HG02938 (cell line): Measurements from ENCODE around the gene ROBO4.

Experiments used
- ATAC-seq: cut with Tn5 transposase; IDR thresholded peaks from one replicate; pipeline ENCODE4 v1.9.1; 2021; ENCODE audit warnings: mild to moderate bottlenecking, moderate library complexity; ENCODE audit not compliant: unreplicated experiment

ROBO4 gene

GRCh38 chr11:124919898-124920297 is 22.2 kb upstream of the ROBO4 start:
- ATAC-seq: no peak

GRCh38 chr11:124918950-124919349 is 21.3 kb upstream of the ROBO4 start, which contains the start of gene HEPN1:
Gene HEPN1 (plus strand): TSS chr11:124919250.
- no peak for ATAC-seq

DNA sequence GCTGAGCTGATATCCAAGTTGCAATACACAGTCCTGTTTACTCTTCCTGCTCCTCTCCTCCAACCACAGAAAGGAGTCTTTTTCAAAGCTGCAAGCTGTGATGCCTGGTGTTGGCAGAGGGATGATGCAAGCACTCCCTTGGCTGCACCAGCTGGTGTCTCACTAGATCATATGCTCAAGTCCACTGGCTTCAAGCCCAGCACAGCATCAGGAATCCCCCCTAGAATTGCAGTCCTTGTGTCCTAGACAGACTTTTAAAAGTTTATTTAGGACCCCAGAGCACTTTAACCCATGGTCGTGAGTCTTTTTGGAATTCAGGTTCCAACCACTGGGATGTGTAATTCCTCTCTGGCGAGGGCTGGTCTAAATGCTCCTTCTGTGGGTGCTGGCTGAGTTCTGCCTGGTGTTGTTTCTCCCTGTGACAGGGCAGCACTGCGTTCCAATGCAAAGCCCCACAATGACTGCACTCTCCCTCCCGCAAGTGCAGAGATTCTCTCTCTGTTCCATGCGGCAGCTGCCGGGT is 19.5 kb upstream of the ROBO4 start:
- ATAC-seq: no peak

GRCh38 chr11:124916370-124916710 is 18.7 kb upstream of the ROBO4 start:
- ATAC-seq: no peak

DNA sequence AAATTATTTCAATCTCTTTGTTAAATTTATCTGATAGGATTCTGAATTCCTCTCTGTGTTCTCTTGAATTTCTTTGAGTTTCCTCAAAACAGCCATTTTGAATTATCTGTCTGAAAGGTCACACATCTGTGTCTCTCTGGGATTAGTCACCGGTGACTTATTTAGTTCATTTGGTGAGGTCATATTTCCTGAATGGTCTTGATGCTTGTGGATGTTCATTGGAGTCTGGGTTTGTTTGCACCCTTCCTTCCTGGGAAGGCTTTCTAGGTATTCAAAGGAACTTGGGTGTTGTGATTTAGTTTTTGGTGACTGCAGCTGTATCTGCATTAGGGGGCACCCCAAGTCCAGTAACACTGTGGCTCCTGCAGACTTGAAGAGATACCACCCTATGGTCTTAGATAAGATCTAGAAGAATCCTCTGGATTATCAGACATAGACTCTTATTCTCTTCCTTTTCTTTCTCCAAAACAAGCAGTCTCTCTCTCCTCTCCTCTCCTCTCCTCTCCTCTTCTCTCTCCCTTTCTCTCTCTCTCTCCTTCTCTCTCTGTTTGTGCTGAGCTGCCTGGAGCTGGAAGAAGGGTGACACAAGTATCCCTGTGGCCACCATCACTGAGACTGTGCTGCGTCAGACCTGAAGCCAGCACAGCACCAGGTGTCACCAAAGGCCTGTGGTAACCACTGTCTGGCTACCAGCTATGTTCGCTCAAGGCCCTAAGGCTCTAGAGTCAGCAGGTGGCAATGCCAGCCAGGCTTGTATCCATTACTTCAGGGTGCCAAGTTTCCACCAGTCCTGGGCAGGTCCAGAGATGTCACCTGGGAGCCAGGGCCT is 18.1 kb upstream of the ROBO4 start:
- no peak for ATAC-seq

DNA sequence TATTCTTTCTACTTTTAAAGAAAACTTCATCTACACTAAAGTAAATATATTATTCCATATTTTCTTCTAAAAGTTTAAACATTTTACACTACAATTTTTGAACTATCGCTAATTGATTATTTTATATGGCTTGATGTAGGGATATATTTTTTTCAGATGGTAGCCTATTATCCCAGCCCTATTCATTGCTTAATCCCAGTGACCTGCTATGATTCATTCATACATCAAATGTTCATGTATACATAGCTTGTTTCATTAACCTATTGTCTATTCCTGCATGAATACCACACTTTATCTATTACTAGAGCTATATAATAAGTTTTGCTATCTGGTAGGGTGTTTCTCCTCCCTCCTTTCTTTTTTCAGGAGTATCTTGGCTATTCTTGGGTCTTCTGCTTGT is 5.0 kb upstream of the ROBO4 start:
- no peak for ATAC-seq

DNA sequence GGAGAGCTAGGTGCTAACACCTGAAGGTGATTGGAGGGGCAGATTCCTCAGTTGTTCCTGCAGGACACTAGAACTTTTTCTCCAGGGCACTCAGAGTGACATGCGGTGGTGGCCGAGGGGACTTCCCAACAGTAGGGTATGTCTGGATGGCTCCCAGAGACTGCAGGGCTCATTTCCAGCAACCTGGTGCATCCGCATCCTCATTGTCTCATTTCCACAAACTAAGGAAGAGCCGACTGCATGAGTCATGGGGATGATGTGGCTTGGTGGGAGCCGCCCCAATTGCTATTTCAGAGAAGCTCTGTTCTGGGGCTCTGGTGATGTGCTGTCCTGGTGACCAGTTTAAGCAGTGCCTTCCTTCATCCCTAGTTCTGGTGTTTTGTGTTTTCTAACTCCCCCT is 2.8 kb upstream of the ROBO4 start:
- no peak for ATAC-seq

- no peak for ATAC-seq
Observed at GRCh38 chr11:124899383-124900145, 1.9 kb upstream of the ROBO4 start.

- ATAC-seq: no peak
Observed at GRCh38 chr11:124898711-124899110, 1.0 kb upstream of the ROBO4 start.

DNA sequence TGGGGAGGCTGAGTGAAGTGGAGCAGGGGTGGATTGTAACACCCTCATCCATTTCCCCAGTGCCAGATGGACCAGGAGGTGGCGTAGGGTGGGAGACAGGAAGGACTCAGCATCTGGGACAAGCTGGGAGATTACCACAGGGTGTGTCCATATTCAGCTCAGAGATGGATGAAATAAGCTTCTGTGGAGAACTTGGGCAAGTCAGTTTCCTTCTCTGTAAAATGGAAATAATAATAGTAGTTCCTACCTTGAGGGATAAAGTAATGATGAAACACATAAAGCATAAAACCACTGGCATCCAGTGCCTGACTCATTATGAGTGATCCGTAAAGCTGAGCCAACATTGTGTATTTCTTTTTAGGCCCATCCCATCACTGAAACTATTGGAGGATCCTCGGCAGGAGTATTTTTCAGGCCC is 607 bp upstream of the ROBO4 start:
- ATAC-seq: no peak

DNA sequence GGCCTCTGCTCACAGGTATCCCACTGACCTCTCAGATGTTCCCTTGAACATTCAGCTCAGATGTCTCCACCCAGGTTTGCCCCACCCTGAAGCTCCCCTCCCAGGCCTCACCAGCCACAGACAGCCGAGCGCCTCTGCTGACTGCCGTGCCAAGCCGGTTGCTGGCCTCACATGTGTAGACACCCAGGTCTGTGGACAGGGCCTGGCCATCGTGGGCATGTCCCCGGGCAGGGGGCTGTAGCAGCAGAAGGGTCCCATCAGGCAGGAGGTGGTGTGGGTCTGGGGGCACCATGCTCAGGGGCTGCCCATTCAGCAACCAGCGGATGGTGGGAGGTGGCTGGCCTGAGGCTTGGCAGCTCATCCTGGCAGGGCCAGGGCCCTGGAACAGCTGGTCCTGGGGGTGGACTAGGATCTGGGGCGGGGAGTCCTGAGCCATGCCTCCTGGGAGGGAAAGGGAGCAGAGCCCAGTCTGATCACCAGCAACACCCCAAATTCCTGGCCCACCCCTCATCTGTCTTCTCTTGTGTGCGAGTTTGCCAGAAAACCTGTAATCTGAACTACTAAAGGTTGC is 759 bp downstream of the ROBO4 start:
- ATAC-seq: no peak

- ATAC-seq: no peak
Observed at GRCh38 chr11:124896071-124896750, 1.5 kb downstream of the ROBO4 start.

DNA sequence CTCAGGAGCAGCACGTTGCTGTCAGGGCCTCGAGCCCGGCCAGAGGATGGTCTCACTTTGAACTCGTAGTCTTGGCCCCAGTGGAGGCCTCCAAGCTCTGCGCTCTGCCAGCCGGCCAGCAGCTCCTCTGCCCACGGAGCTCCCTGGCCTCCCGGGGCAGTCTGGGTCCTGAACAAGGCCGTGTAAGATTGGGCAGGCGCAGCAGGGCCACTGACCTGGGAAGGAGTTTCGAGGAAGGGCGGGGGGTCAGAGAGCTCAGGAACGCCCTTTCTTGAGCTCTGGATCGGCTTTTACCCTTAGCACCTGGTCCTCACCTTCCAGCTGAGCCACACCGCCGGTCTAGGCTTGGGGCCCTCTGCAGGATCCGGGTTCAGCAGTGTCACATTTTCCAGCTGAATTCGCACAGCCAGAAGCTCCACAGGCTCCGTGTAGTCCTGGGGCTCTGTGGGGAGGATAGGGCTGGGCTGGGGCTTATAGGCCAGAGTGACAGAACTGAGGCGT is 2.1 kb downstream of the ROBO4 start:
- ATAC-seq: no peak

GRCh38 chr11:124894606-124895430 is 2.8 kb downstream of the ROBO4 start:
- ATAC-seq: no peak

DNA sequence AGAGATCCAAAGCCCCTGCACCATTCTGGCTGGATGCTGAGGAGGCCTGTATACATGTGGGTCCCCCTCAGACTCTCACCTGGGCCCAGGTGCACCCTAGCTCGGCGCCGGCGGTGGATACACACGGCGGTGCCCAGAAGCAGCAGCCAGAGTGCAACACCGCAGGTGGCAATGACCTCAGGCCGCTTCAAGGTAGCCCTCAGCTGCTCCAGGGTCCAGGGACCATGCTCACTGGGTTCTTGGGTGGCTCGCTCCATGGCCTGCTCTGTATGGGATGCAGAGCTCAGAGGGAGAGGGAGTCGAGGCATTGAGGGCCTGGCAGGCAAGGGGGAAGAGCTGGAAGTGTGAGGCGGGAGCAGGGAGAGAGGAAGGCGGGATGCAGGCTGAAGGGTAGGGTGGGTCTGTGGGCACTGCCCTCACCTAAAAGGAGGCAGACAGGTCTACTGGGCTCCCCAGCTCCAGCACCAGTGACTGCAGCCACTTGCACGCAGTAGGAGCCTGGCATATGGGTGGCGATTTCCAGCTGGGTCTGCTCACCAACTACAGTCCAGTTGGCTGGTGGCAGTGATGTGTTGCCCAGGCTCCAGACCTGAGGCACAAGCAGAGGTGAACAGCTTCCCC is 3.8 kb downstream of the ROBO4 start:
- ATAC-seq: no peak

- no peak for ATAC-seq
Observed at GRCh38 chr11:124892750-124893454, 4.8 kb downstream of the ROBO4 start.

GRCh38 chr11:124892146-124892545 is 5.5 kb downstream of the ROBO4 start:
- no peak for ATAC-seq

DNA sequence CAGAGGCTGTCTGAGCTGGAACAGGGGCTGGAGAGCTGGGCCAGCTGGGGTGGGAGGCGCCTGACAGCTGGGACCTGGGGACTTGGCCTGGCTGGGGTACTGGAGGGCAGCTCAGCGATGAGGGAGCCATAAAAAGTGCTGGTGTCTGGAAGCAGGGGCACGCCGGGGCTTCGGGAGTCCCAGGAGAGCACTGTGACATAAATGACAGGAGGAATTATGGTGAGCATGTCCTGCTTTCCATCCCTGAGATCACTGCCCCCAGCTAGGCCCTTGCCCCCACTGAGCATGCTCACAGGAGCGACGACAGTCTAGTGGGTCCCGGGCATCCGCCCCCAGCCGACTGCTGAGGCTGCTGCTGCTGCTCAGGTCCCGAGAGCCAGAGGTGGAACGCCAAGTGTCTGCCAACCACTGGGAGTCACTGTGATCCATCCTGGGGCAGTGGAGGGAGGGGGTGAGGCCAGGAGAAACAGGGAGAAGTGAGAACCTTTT is 6.2 kb downstream of the ROBO4 start:
- no peak for ATAC-seq
